Measurements from ENCODE around the gene MRPL45.
"Not testable (repeated sequence)": the region's sequence is repeated elsewhere in the genome, so short reads cannot be mapped to it uniquely, and the experiment has no call there.

DNA sequence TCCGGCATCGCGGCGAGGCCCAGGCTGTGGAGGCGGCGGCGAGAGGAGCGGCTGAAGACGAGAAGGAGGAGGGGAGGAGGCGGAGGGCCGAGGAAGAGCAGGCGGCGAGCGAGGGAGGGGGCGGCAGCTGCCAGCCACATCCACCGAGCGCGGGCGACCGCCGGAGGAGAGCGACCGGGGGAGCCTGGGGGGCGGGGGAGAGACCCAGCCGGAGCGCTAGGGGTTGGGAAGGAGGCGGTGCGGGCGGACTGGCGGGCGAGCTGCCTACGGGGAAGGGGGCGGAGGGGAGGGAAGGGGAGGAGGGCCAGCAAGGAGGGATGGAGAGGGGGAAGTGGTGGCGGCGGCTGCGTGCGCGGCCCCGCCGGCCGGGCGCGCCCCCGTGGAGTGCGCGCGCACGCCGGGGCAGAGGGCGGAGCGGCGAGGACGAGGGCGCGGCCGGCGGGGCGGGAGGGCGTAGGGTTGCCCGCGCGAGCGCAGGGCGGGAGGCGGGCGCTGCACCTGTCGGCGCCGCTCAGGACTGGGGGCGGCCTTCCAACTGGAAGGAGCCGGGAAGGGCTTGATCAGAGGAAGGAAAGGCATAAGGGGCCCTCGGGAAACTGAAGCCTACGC, 39.9 kb upstream of the MRPL45 start:
- TF ChIP-seq, protein P1, sequence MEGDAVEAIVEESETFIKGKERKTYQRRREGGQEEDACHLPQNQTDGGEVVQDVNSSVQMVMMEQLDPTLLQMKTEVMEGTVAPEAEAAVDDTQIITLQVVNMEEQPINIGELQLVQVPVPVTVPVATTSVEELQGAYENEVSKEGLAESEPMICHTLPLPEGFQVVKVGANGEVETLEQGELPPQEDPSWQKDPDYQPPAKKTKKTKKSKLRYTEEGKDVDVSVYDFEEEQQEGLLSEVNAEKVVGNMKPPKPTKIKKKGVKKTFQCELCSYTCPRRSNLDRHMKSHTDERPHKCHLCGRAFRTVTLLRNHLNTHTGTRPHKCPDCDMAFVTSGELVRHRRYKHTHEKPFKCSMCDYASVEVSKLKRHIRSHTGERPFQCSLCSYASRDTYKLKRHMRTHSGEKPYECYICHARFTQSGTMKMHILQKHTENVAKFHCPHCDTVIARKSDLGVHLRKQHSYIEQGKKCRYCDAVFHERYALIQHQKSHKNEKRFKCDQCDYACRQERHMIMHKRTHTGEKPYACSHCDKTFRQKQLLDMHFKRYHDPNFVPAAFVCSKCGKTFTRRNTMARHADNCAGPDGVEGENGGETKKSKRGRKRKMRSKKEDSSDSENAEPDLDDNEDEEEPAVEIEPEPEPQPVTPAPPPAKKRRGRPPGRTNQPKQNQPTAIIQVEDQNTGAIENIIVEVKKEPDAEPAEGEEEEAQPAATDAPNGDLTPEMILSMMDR (IDR thresholded peaks at IDR 0.05; ENCODE audit: extremely low read depth in 1 of 2, insufficient read depth in 1 of 2, low read depth in 1 of 2, low read length in 2 of 2), result not testable (repeated sequence)
- not testable (repeated sequence) for TF ChIP-seq POLR2A (IDR thresholded peaks at IDR 0.05; ENCODE audit: low read depth, low read length); MYC (IDR thresholded peaks at IDR 0.05; ENCODE audit: low read depth, low read length); POLR2AphosphoS5 (IDR thresholded peaks at IDR 0.05; ENCODE audit: insufficient read depth, low read depth, low read length)
- TF ChIP-seq, protein P2, sequence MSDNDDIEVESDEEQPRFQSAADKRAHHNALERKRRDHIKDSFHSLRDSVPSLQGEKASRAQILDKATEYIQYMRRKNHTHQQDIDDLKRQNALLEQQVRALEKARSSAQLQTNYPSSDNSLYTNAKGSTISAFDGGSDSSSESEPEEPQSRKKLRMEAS (IDR thresholded peaks at IDR 0.05; ENCODE audit: insufficient read depth, insufficient read length), result not testable (repeated sequence)

Data from endothelial cell of umbilical vein (primary cell).